ENCODE measurements around the gene PLXNC1.

PLXNC1 gene

GRCh38 chr12:94183708-94184379, 35.5 kb downstream of the PLXNC1 start:
- no peak for DNase-seq

- no peak for DNase-seq
Measured at GRCh38 chr12:94184995-94185719, 36.8 kb downstream of the PLXNC1 start.

GRCh38 chr12:94185801-94186200, 37.4 kb downstream of the PLXNC1 start:
- no peak for DNase-seq

GRCh38 chr12:94186278-94187241, 38.2 kb downstream of the PLXNC1 start:
- no peak for DNase-seq

GRCh38 chr12:94187361-94187760, 39.0 kb downstream of the PLXNC1 start:
- no peak for DNase-seq

- DNase-seq = no peak
Measured at GRCh38 chr12:94190623-94191022, 42.2 kb downstream of the PLXNC1 start.

- no peak for DNase-seq
Measured at GRCh38 chr12:94191023-94191422, 42.6 kb downstream of the PLXNC1 start.

- DNase-seq = no peak
Measured at GRCh38 chr12:94191811-94192210, 43.4 kb downstream of the PLXNC1 start.

GRCh38 chr12:94192506-94192905, 44.1 kb downstream of the PLXNC1 start:
- no peak for DNase-seq

GRCh38 chr12:94193168-94193567, 44.8 kb downstream of the PLXNC1 start:
- DNase-seq = no peak

GRCh38 chr12:94195483-94195882, 47.1 kb downstream of the PLXNC1 start:
- no peak for DNase-seq

- DNase-seq = no peak
Measured at GRCh38 chr12:94198469-94198868, 50.1 kb downstream of the PLXNC1 start.

- DNase-seq = no peak
Measured at GRCh38 chr12:94198872-94199271, 50.5 kb downstream of the PLXNC1 start.

- DNase-seq = no peak
Measured at GRCh38 chr12:94200069-94200468, 51.7 kb downstream of the PLXNC1 start.

- DNase-seq = no peak
Measured at GRCh38 chr12:94200695-94201094, 52.3 kb downstream of the PLXNC1 start.

GRCh38 chr12:94202245-94203180, 54.1 kb downstream of the PLXNC1 start:
- DNase-seq = no peak

GRCh38 chr12:94203181-94203546, 54.8 kb downstream of the PLXNC1 start:
- DNase-seq = no peak

- no peak for DNase-seq
Measured at GRCh38 chr12:94203796-94204195, 55.4 kb downstream of the PLXNC1 start.

GRCh38 chr12:94204499-94205247, 56.3 kb downstream of the PLXNC1 start:
- DNase-seq = no peak

- DNase-seq = no peak
Measured at GRCh38 chr12:94205822-94206221, 57.4 kb downstream of the PLXNC1 start.

- DNase-seq = no peak
Measured at GRCh38 chr12:94206886-94207285, 58.5 kb downstream of the PLXNC1 start.

GRCh38 chr12:94207467-94207848, 59.1 kb downstream of the PLXNC1 start:
- no peak for DNase-seq
